Stimulated activated naive CD8-positive, alpha-beta T cell treated with anti-CD3 and anti-CD28 coated beads, Interleukin-15, Interleukin-2, amounts not matched to agents 100 ng/mL and 50 ng/mL, for 24 hours (primary cell): ENCODE measurements around the gene IL26.
"Not testable (repeated sequence)": the region's sequence is repeated elsewhere in the genome, so short reads cannot be mapped to it uniquely, and the experiment has no call there.

Experiments
- H3K27ac Mint-ChIP-seq: one replicate; pipeline ENCODE4 v1.8.0; 2021; ENCODE audit warnings: mild to moderate bottlenecking, mixed read lengths
- H3K27me3 Mint-ChIP-seq: one replicate; pipeline ENCODE4 v1.8.0; 2021; ENCODE audit warnings: mixed read lengths
- H3K36me3 Mint-ChIP-seq: one replicate; pipeline ENCODE4 v1.8.0; 2021; ENCODE audit warnings: low read depth, mixed read lengths
- H3K4me1 Mint-ChIP-seq: one replicate; pipeline ENCODE4 v1.8.0; 2021; ENCODE audit warnings: low read depth, mixed read lengths
- H3K4me3 Mint-ChIP-seq: one replicate; pipeline ENCODE4 v1.8.0; 2021; ENCODE audit warnings: mild to moderate bottlenecking, mixed read lengths
- H3K9me3 Mint-ChIP-seq: one replicate; pipeline ENCODE4 v1.8.0; 2021; ENCODE audit warnings: mixed read lengths

Gene IL26

GRCh38 chr12:68231229-68231628 lies 5.6 kb upstream of the IL26 start:
- Mint-ChIP-seq H3K4me1 (peaks cover 24% of the 10 kb centered on the region), H3K27ac (no peak overlapping the region)

GRCh38 chr12:68229956-68230355 lies 4.3 kb upstream of the IL26 start:
- H3K36me3 Mint-ChIP-seq, result no peaks in the 10 kb centered on the region
- H3K4me3 Mint-ChIP-seq, result no peak overlapping the region
- peaks cover 4% of the 10 kb centered on the region for H3K27me3 Mint-ChIP-seq
- no peak overlapping the region for H3K27ac Mint-ChIP-seq
- H3K9me3 Mint-ChIP-seq, result no peaks in the 10 kb centered on the region
- peaks cover 15% of the 10 kb centered on the region for H3K4me1 Mint-ChIP-seq

More at GRCh38 chr12:68231229-68231628, 5.6 kb upstream of the IL26 start:
- H3K9me3 Mint-ChIP-seq, result no peaks in the 10 kb centered on the region
- H3K36me3 Mint-ChIP-seq, result no peaks in the 10 kb centered on the region
- H3K27me3 Mint-ChIP-seq, result peaks cover 2% of the 10 kb centered on the region
- H3K4me3 Mint-ChIP-seq, result no peak overlapping the region

- Mint-ChIP-seq H3K27ac (no peak overlapping the region), H3K4me3 (no peak overlapping the region), H3K9me3 (no peaks in the 10 kb centered on the region), H3K27me3 (peaks cover 4% of the 10 kb centered on the region), H3K36me3 (no peaks in the 10 kb centered on the region), H3K4me1 (peaks cover 12% of the 10 kb centered on the region)
These were observed 1.7 kb upstream of the IL26 start for GRCh38 chr12:68227356-68227755.

GRCh38 chr12:68224613-68225285 lies 861 bp downstream of the IL26 start:
- H3K36me3 Mint-ChIP-seq, result no peaks in the 10 kb centered on the region
- H3K4me3 Mint-ChIP-seq, result no peak overlapping the region
- H3K9me3 Mint-ChIP-seq, result no peaks in the 10 kb centered on the region
- H3K4me1 Mint-ChIP-seq, result peaks cover 12% of the 10 kb centered on the region
- H3K27ac Mint-ChIP-seq, result no peak overlapping the region
- H3K27me3 Mint-ChIP-seq, result peaks cover 4% of the 10 kb centered on the region

- Mint-ChIP-seq H3K27ac (peak overlapping the region; percentile 8), H3K4me1 (peaks cover 12% of the 10 kb centered on the region), H3K27me3 (peaks cover 4% of the 10 kb centered on the region), H3K36me3 (no peaks in the 10 kb centered on the region), H3K4me3 (no peak overlapping the region), H3K9me3 (no peaks in the 10 kb centered on the region)
These were observed 2.4 kb downstream of the IL26 start for GRCh38 chr12:68223067-68223747.

GRCh38 chr12:68222326-68222725 lies 3.3 kb downstream of the IL26 start:
- Mint-ChIP-seq H3K36me3 (no peaks in the 10 kb centered on the region), H3K27me3 (peaks cover 4% of the 10 kb centered on the region), H3K4me1 (peaks cover 12% of the 10 kb centered on the region), H3K27ac (no peak overlapping the region), H3K4me3 (no peak overlapping the region), H3K9me3 (no peaks in the 10 kb centered on the region)

- Mint-ChIP-seq H3K4me3 (no peak overlapping the region), H3K4me1 (peaks cover 12% of the 10 kb centered on the region), H3K27ac (no peak overlapping the region), H3K9me3 (no peaks in the 10 kb centered on the region), H3K36me3 (no peaks in the 10 kb centered on the region), H3K27me3 (peaks cover 4% of the 10 kb centered on the region)
These were observed 4.1 kb downstream of the IL26 start for GRCh38 chr12:68221497-68221896.

- Mint-ChIP-seq H3K27ac (no peak overlapping the region), H3K4me1 (peaks cover 17% of the 10 kb centered on the region), H3K27me3 (peaks cover 22% of the 10 kb centered on the region), H3K36me3 (no peaks in the 10 kb centered on the region), H3K4me3 (no peak overlapping the region), H3K9me3 (no peaks in the 10 kb centered on the region)
These were observed 14.7 kb downstream of the IL26 start for GRCh38 chr12:68210875-68211274.

- not testable (repeated sequence) for H3K27ac Mint-ChIP-seq
These were observed 16.4 kb downstream of the IL26 start for GRCh38 chr12:68209048-68209728.

GRCh38 chr12:68207276-68207675 lies 18.3 kb downstream of the IL26 start:
- H3K27ac Mint-ChIP-seq, result no peak overlapping the region
- H3K4me3 Mint-ChIP-seq, result no peak overlapping the region
- H3K9me3 Mint-ChIP-seq, result no peaks in the 10 kb centered on the region
- H3K36me3 Mint-ChIP-seq, result no peaks in the 10 kb centered on the region
- H3K4me1 Mint-ChIP-seq, result peaks cover 28% of the 10 kb centered on the region
- H3K27me3 Mint-ChIP-seq, result peaks cover 23% of the 10 kb centered on the region

More at GRCh38 chr12:68209048-68209728, 16.4 kb downstream of the IL26 start:
- Mint-ChIP-seq H3K27me3 (peaks cover 19% of the 10 kb centered on the region), H3K4me1 (peaks cover 17% of the 10 kb centered on the region)
- not testable (repeated sequence) for H3K4me3 Mint-ChIP-seq, H3K9me3 Mint-ChIP-seq, H3K36me3 Mint-ChIP-seq

- Mint-ChIP-seq H3K36me3 (no peaks in the 10 kb centered on the region), H3K27me3 (peaks cover 16% of the 10 kb centered on the region), H3K4me3 (no peak overlapping the region), H3K4me1 (peaks cover 26% of the 10 kb centered on the region), H3K27ac (no peak overlapping the region), H3K9me3 (no peaks in the 10 kb centered on the region)
These were observed 19.2 kb downstream of the IL26 start for GRCh38 chr12:68206446-68206845.

GRCh38 chr12:68203460-68203875 lies 22.1 kb downstream of the IL26 start:
- peaks cover 51% of the 10 kb centered on the region for H3K4me1 Mint-ChIP-seq
- no peak overlapping the region for H3K27ac Mint-ChIP-seq
- H3K9me3 Mint-ChIP-seq, result no peaks in the 10 kb centered on the region
- H3K36me3 Mint-ChIP-seq, result no peaks in the 10 kb centered on the region
- H3K4me3 Mint-ChIP-seq, result no peak overlapping the region
- peaks cover 13% of the 10 kb centered on the region for H3K27me3 Mint-ChIP-seq

GRCh38 chr12:68200854-68201253 lies 24.8 kb downstream of the IL26 start:
- Mint-ChIP-seq H3K27me3 (peaks cover 5% of the 10 kb centered on the region), H3K9me3 (no peaks in the 10 kb centered on the region), H3K36me3 (no peaks in the 10 kb centered on the region), H3K27ac (peak overlapping the region; percentile 29), H3K4me1 (peaks cover 59% of the 10 kb centered on the region), H3K4me3 (no peak overlapping the region)

GRCh38 chr12:68199127-68199526 lies 26.5 kb downstream of the IL26 start:
- peaks cover 5% of the 10 kb centered on the region for H3K27me3 Mint-ChIP-seq
- H3K4me3 Mint-ChIP-seq, result peak overlapping the region; percentile 56
- H3K9me3 Mint-ChIP-seq, result no peaks in the 10 kb centered on the region
- no peaks in the 10 kb centered on the region for H3K36me3 Mint-ChIP-seq
- H3K4me1 Mint-ChIP-seq, result peaks cover 74% of the 10 kb centered on the region
- peak overlapping the region; percentile 96 for H3K27ac Mint-ChIP-seq

- H3K27me3 Mint-ChIP-seq, result peaks cover 5% of the 10 kb centered on the region
- H3K9me3 Mint-ChIP-seq, result no peaks in the 10 kb centered on the region
- H3K36me3 Mint-ChIP-seq, result no peaks in the 10 kb centered on the region
- peaks cover 72% of the 10 kb centered on the region for H3K4me1 Mint-ChIP-seq
- peak overlapping the region; percentile 96 for H3K27ac Mint-ChIP-seq
- peak overlapping the region; percentile 56 for H3K4me3 Mint-ChIP-seq
These were observed 27.0 kb downstream of the IL26 start for GRCh38 chr12:68198507-68199086.
